Activated naive CD4-positive, alpha-beta T cell treated with anti-CD3 and anti-CD28 coated beads, Interleukin-2, amount 50 U/mL, for 24 hours (primary cell): ENCODE measurements around the gene CAMK1G.

Source experiments
- H3K27ac Mint-ChIP-seq: one replicate; pipeline ENCODE4 v1.8.0; 2021; ENCODE audit warnings: mild to moderate bottlenecking, mixed read lengths
- H3K27me3 Mint-ChIP-seq: one replicate; pipeline ENCODE4 v1.8.0; 2021; ENCODE audit warnings: mixed read lengths
- H3K36me3 Mint-ChIP-seq: one replicate; pipeline ENCODE4 v1.8.0; 2021; ENCODE audit warnings: mixed read lengths
- H3K4me1 Mint-ChIP-seq: one replicate; pipeline ENCODE4 v1.8.0; 2021; ENCODE audit warnings: mixed read lengths
- H3K4me3 Mint-ChIP-seq: one replicate; pipeline ENCODE4 v1.8.0; 2021; ENCODE audit warnings: mild to moderate bottlenecking, mixed read lengths
- H3K9me3 Mint-ChIP-seq: one replicate; pipeline ENCODE4 v1.8.0; 2021; ENCODE audit warnings: mixed read lengths

The CAMK1G gene

DNA sequence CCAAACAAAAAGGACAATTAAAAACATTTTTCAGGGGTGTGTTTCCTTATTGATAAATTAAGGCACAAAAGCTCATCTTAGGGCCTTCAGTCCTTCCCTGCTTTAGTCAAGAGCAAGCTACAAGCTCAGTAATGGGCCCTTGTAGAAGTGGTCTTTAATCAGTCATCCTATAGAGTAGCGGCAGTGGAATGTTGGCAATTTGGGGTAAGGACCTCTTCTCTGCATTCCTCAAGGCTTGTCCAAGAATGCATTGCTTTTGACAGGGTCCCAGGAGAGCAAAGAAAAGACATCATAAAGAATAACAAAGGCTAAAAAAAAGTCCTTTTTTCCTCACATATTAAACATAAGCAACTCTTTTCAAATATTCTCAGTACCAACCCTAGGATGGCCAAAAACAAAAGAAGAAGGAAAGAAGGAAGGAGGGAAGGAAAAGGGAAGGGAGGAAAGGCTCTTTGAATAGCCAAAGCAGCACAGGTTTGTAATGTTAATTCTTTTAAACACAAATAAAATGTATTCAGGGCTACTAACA lies 27.3 kb upstream of the CAMK1G start:
- Mint-ChIP-seq H3K36me3 (no peaks in the 10 kb centered on the region), H3K9me3 (no peaks in the 10 kb centered on the region), H3K27ac (no peak overlapping the region), H3K4me3 (no peak overlapping the region), H3K4me1 (no peaks in the 10 kb centered on the region), H3K27me3 (peaks cover 1% of the 10 kb centered on the region)

DNA sequence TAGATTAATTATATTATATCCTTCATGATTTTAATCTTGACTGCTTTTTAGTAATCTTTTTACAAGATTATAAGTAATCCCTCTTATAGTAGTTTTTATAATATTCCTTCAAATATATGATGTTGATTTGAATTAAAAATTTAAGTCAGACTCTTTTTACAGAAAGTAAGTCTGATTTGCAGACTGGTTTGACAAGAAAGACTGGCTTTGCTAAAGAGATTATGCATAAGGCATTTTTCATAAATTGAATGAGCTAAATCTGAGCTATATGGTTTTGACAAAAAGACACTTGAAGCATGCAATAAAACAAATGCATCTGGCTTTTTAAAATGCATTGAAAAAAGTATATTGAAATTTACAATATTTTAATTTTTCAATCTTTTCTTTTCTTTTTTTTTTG lies 26.3 kb upstream of the CAMK1G start:
- no peaks in the 10 kb centered on the region for H3K9me3 Mint-ChIP-seq
- H3K27me3 Mint-ChIP-seq = peaks cover 2% of the 10 kb centered on the region
- no peak overlapping the region for H3K27ac Mint-ChIP-seq
- no peaks in the 10 kb centered on the region for H3K36me3 Mint-ChIP-seq
- no peak overlapping the region for H3K4me3 Mint-ChIP-seq
- H3K4me1 Mint-ChIP-seq = no peaks in the 10 kb centered on the region

DNA sequence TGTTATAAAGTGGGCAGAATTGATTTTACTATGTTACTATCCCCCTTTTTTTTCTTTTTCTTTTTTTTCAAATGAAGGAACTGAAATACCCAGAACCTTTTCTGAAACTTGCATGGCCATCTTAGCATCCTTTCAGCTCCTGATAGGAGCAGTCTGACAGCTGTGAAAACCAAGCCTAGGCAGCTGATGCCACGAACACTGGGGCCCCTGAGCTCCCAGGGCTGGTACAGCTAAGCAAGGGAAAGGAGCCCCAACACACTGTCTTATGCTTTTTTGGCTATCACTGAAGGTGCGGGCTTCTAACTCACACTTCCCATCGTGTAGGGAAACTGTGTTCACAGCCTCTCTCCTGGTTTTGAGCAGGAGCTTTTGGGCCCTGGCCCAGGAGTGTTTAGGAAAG lies 23.0 kb upstream of the CAMK1G start:
- Mint-ChIP-seq H3K27ac (no peak overlapping the region), H3K27me3 (peaks cover 3% of the 10 kb centered on the region), H3K4me3 (no peak overlapping the region)

DNA sequence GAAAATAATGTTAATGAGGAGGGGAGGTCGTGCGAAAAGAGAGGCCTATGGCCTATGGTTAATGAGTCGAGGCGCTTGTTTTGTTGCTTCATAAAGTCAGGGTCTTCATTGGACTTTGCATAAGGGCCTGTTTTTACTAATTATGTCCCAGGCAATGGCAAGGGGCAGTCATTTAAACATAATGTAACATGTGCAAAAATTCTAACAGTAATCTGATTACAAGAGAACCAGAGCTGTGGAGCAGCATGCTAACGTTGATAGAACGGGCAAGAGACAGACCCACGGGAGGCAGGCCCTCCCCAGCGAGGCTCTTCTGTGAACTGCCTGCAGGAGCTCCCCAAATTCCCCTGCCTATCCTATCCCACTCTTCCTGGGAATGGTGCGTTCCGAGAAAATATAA lies 22.6 kb upstream of the CAMK1G start:
- H3K36me3 Mint-ChIP-seq = no peaks in the 10 kb centered on the region
- peaks cover 3% of the 10 kb centered on the region for H3K27me3 Mint-ChIP-seq
- no peaks in the 10 kb centered on the region for H3K4me1 Mint-ChIP-seq
- no peak overlapping the region for H3K27ac Mint-ChIP-seq
- no peaks in the 10 kb centered on the region for H3K9me3 Mint-ChIP-seq
- no peak overlapping the region for H3K4me3 Mint-ChIP-seq

More for the DNA sequence above, 23.0 kb upstream of the CAMK1G start:
- H3K9me3 Mint-ChIP-seq = no peaks in the 10 kb centered on the region
- no peaks in the 10 kb centered on the region for H3K36me3 Mint-ChIP-seq
- no peaks in the 10 kb centered on the region for H3K4me1 Mint-ChIP-seq

DNA sequence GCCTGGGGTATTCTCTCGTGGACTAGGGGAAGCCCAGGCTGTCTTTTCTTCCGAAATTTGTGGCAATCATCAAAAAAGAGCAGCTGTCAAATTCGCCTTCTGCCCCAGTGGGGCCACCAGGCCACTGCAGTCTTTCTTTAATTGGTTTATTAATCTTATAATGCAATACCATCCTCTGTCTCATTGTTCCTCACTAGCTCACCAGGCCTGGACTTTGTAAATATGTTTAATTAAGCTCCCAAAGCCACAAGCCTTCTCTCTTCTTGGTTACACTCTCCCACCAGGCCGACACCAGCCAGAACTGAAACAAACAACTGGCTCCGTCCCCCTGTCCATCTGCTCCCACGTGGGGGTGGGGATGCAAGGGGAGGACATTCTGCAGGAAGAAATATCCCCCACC lies 22.0 kb upstream of the CAMK1G start:
- no peak overlapping the region for H3K4me3 Mint-ChIP-seq
- H3K4me1 Mint-ChIP-seq = peaks cover 1% of the 10 kb centered on the region
- no peaks in the 10 kb centered on the region for H3K36me3 Mint-ChIP-seq
- H3K27ac Mint-ChIP-seq = no peak overlapping the region
- H3K9me3 Mint-ChIP-seq = no peaks in the 10 kb centered on the region
- peaks cover 5% of the 10 kb centered on the region for H3K27me3 Mint-ChIP-seq

DNA sequence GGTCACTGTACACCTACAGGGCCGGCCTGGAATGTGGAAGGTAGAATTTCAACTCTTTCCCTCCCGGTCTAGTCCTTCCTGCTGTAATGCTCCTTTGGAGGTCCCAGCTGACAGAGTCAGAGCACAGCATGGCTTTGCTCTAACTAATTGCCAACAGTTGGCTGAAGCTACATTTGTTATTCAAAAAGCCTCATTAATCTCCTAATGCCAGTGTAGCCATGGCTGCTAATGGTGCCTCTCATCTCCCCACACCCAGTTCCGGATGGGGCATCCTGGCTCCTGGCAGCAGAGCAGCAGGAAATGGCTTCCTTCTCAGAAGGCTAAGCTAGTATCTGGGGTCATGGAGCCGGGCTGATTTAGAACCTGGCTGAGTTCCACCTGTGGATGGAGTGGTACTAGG lies 18.7 kb upstream of the CAMK1G start:
- Mint-ChIP-seq H3K9me3 (no peaks in the 10 kb centered on the region), H3K4me3 (no peak overlapping the region), H3K27ac (no peak overlapping the region), H3K27me3 (peaks cover 5% of the 10 kb centered on the region), H3K4me1 (peaks cover 8% of the 10 kb centered on the region), H3K36me3 (no peaks in the 10 kb centered on the region)

DNA sequence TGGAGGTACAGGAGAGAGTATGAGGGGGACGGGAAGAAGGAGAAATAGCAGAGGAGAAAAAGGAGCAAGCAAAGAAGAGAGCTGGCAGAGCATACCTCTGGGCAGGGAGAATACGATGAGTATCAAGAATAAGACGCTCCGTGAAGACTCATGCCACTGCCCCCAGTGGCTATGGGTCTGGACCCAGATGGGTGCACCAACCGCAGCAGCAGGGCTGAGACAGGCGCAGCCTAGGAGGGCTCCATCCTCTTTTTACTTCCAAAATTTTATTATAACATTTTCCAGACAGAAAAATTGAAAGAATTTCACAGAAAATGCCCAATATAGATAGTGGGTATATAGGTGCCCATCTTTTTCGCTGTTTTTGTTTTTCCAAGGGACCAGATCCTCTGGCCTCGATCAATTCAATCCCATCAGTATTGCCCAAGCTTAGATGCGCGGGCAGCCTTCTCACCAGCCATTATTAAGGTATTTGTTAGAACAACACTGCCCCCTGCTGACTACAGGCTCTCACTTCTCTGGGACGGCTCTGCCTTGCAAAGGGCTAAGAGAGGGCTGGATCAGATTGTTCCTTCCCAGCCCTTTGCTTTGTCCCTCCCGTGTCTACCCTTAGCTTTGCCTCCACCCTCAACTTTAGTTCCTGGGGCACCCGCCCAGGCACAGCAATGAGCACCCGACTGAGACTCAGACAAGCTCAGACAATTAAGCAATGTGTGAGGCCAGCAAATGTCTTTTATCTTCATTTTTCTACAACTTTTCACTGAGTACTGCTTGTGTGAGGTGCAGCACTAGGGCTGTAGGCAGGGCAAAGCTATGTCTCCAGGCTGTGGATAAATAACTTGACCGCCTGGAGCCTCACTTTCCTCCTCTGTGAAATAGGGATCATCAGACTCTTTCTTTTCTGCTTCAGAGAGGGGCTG lies 17.5 kb upstream of the CAMK1G start:
- Mint-ChIP-seq H3K27me3 (peaks cover 5% of the 10 kb centered on the region), H3K4me1 (peaks cover 11% of the 10 kb centered on the region), H3K4me3 (no peak overlapping the region), H3K36me3 (no peaks in the 10 kb centered on the region), H3K9me3 (no peaks in the 10 kb centered on the region), H3K27ac (no peak overlapping the region)

DNA sequence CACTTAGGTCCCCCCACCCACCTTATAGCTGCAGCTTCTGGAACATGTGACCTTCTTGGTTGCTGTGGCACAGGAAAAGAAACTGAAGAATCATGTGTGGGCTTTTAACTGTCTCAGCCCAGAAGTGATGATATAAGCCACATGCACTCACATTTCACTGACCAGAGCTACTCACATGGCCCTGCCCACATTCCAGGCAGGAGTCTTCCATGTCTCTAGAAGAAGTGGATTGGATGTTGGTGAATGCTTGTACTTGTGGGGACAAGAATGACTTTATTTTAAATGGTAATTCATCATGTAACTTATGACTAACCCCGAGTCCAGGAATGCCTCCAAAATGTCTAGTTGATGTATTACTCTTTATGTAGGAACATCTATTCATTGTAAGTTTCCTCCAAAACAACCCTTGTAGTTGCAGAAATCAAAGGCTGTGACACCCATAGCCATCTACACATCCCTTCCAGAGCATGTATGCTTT lies 15.8 kb upstream of the CAMK1G start:
- Mint-ChIP-seq H3K4me1 (peaks cover 11% of the 10 kb centered on the region), H3K27me3 (peaks cover 4% of the 10 kb centered on the region), H3K4me3 (no peak overlapping the region)

DNA sequence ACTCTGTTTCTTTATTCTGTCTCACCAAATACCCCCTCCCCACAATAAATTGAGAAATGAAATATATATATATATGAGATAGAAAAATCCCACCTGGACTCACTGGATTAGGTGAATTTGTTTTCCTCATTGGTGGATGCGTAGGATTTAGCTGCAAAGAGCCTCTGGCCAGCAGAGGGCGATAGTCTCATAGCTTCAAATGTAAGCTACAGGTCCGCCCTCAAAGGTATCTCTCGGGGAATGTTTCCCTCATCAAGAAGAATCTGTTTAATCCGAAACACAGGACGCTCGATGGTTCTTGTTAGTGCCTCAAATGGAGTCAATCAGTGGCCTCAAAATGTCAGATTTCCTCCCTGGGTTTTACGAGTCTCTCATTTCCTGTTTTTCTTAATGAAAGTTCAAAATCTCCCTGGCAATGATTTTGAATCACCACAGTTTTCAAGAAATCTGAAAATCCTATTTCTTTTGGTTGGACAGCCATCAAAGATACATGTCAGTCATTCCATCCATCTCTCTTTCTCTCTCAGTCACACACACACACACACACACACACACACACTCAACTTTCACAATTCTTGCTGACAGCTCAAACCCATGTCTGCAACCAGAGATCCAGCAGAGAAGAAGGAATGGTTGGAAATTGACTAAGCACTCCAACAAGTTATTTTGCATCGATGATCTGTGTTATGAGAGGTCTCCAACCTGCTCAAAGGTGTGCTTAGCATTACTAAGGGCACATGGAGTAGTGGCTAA lies 13.9 kb upstream of the CAMK1G start:
- no peaks in the 10 kb centered on the region for H3K9me3 Mint-ChIP-seq
- H3K4me3 Mint-ChIP-seq = peak overlapping the region; percentile 53
- no peak overlapping the region for H3K27ac Mint-ChIP-seq
- H3K4me1 Mint-ChIP-seq = peaks cover 11% of the 10 kb centered on the region
- H3K27me3 Mint-ChIP-seq = peaks cover 4% of the 10 kb centered on the region
- H3K36me3 Mint-ChIP-seq = no peaks in the 10 kb centered on the region

More for the DNA sequence above, 15.8 kb upstream of the CAMK1G start:
- Mint-ChIP-seq H3K36me3 (no peaks in the 10 kb centered on the region), H3K9me3 (no peaks in the 10 kb centered on the region), H3K27ac (no peak overlapping the region)

DNA sequence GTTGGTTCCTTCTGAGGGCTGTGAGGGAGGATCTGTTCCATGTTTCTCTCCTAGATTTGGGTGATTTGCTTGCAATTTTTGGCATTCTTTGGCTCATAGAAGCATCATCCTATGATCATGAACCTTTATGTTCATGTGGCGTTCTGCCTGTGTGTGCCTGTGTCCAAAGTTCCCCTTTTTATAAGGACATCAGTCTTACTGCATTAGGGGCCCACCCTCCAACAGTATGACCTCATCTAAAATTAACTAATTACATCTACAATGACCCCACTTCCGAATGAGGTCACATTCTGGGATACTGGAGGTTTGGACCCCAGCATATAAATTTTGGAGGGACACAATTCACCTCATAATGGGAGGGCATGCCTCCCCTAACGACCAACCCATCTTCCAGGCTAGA lies 12.8 kb upstream of the CAMK1G start:
- H3K27me3 Mint-ChIP-seq = peaks cover 2% of the 10 kb centered on the region

DNA sequence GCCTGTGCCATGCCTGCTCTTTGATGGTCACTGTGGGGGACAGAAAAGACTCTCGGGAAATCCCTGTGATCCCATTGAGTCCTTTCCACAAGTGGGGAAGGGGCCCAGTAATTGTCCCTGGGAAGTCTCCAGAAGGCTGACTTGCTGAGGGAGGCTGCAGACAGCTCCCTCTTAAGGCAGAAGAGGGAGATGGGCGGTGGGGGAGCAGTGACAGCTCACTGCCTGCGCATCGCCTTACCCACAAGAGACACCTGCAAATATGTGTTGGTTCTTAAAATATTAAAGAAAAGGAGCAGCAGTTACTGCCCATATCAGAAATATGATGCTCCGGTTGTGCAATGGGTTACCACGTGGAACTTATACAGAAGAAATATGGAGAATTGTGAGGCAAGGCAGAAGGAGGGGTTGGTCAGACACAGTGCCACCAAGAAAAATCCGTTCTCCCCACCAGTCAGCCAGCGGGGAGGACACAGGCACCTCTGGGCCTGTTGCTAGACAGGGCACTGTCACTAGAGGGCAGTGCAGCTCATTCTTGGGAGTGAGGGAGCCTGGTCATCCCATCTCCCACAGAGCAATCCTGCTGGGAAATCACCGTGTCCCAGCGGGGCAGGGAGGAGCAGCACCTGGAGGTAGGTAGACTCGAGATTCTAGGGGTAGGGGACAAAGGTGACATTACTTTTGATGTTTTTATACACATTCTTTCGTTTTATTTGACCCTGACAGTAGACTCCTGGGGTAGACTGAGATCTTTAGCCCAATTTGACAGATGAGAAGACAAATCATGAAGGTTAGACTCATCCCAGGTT lies 6.9 kb upstream of the CAMK1G start:
- Mint-ChIP-seq H3K27me3 (no peaks in the 10 kb centered on the region), H3K4me1 (no peaks in the 10 kb centered on the region), H3K4me3 (no peak overlapping the region), H3K9me3 (no peaks in the 10 kb centered on the region), H3K36me3 (no peaks in the 10 kb centered on the region), H3K27ac (no peak overlapping the region)

More for the DNA sequence above, 12.8 kb upstream of the CAMK1G start:
- no peaks in the 10 kb centered on the region for H3K9me3 Mint-ChIP-seq
- no peak overlapping the region for H3K4me3 Mint-ChIP-seq
- H3K27ac Mint-ChIP-seq = no peak overlapping the region
- peaks cover 11% of the 10 kb centered on the region for H3K4me1 Mint-ChIP-seq
- H3K36me3 Mint-ChIP-seq = no peaks in the 10 kb centered on the region

DNA sequence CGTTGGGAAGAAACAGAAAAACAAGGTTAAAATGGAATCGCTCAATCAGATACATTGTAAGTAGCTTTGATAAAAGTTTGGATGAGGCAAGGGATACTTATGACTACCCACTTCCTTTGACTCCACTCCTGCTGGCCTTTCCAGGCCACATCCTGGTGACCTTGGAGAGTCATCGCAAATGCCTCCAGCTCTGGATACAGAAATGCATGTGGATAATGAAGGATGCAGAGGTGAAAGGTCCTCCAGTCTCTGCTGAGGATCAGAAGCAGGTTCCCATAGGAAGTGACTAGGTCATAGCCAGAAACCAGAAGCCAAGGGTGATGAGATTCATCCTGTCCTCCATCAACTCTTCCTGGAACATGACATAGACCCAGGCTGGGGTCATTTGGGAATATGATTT lies 6.2 kb upstream of the CAMK1G start:
- H3K4me3 Mint-ChIP-seq = no peak overlapping the region
- H3K27ac Mint-ChIP-seq = no peak overlapping the region
- H3K27me3 Mint-ChIP-seq = no peaks in the 10 kb centered on the region
- no peaks in the 10 kb centered on the region for H3K4me1 Mint-ChIP-seq
- H3K9me3 Mint-ChIP-seq = no peaks in the 10 kb centered on the region
- no peaks in the 10 kb centered on the region for H3K36me3 Mint-ChIP-seq

DNA sequence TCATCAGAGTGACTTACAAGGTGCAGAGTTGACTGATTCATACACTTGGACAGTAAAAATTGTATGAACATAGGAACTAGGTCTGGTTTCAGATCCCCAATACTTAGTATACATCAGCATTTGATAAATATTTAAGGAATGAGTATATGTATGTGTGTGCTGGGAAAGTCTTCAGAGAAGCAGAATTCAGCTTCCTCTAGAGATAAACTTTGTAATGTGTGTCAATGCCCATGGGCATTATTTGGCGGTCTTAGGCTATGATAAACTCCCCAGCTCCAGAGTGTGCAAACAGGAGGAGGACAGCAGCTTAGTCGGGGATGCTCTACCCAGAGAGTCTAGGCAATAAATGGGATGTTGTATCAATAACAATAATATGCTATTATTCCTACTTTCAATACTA lies 2.9 kb upstream of the CAMK1G start:
- Mint-ChIP-seq H3K27ac (no peak overlapping the region), H3K4me3 (no peak overlapping the region), H3K9me3 (no peaks in the 10 kb centered on the region), H3K36me3 (no peaks in the 10 kb centered on the region), H3K27me3 (no peaks in the 10 kb centered on the region), H3K4me1 (no peaks in the 10 kb centered on the region)

DNA sequence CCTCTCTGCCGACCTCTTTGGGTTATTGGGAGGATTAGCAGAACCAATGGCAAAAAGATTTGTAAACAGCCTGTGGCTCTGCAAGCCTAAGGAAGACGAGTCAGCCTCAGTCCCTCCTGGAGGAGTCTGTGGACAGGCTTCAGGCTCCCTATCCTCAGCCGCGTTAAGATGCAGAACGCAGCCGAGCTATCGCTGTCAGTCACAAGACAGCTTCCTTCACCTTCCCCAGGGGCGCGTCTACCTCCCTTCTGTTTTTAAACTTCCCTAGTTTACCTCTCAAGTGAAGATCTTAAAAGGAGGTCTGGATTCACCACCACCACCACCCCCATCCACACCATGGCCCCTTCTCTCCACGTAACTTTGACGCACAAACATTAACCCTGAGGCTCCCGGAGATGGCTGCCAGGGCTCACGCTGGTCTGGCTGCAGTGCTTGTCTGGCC lies 738 bp downstream of the CAMK1G start:
- Mint-ChIP-seq H3K27me3 (peaks cover 5% of the 10 kb centered on the region), H3K4me1 (no peaks in the 10 kb centered on the region), H3K9me3 (no peaks in the 10 kb centered on the region), H3K36me3 (no peaks in the 10 kb centered on the region), H3K27ac (no peak overlapping the region), H3K4me3 (no peak overlapping the region)

DNA sequence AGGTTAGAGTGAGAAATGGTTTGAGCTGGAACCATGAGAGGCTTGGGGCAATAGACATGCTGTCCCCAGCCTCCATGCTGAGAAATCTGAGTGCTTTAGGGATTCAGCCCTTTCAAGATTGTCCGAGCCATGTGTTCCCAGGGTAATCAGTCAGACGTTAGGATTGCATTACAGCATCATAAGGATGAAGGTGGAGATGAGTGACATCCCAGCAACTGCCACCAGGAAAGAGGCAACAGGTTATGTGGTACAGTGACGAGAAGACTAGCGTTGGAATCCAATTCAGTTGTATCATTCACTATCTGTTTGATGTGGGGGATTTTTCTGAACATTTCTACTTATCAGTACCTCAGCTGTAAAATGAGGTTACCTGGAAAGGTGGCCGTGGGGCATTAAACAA lies 1.7 kb downstream of the CAMK1G start:
- Mint-ChIP-seq H3K27me3 (peaks cover 8% of the 10 kb centered on the region), H3K4me3 (no peak overlapping the region), H3K9me3 (no peaks in the 10 kb centered on the region)

More for the DNA sequence above, 1.7 kb downstream of the CAMK1G start:
- no peaks in the 10 kb centered on the region for H3K4me1 Mint-ChIP-seq
- H3K36me3 Mint-ChIP-seq = no peaks in the 10 kb centered on the region
- no peak overlapping the region for H3K27ac Mint-ChIP-seq
